ENCODE measurements around the gene UBE2L6.

- TF ChIP-seq CTCF (IDR thresholded peaks at IDR 0.05): no peak
- no peak for TF ChIP-seq POLR2A (IDR thresholded peaks at IDR 0.05)
These were observed 462 bp downstream of the UBE2L6 start for GRCh38 chr11:57566905-57567514.

Data from testis (tissue), 2 donors.